ENCODE data around the gene LRRC3.

The LRRC3 gene

GRCh38 chr21:44424608-44425306 is 30.6 kb upstream of the LRRC3 start:
- DNase-seq: no peak

GRCh38 chr21:44425307-44425894 is 29.9 kb upstream of the LRRC3 start:
- DNase-seq: no peak

GRCh38 chr21:44425895-44426662 is 29.2 kb upstream of the LRRC3 start:
- DNase-seq: no peak

GRCh38 chr21:44426663-44427191 is 28.6 kb upstream of the LRRC3 start:
- DNase-seq: no peak

- DNase-seq: no peak
These were observed 27.8 kb upstream of the LRRC3 start for GRCh38 chr21:44427241-44428120.

- peak; percentile 33 to 58 for DNase-seq
These were observed 26.9 kb upstream of the LRRC3 start for GRCh38 chr21:44428281-44428960.

GRCh38 chr21:44429894-44430293 is 25.4 kb upstream of the LRRC3 start:
- no peak for DNase-seq

GRCh38 chr21:44431300-44431699 is 24.0 kb upstream of the LRRC3 start:
- no peak for DNase-seq

GRCh38 chr21:44432841-44433790 is 22.2 kb upstream of the LRRC3 start:
- no peak for DNase-seq

GRCh38 chr21:44433791-44434567 is 21.3 kb upstream of the LRRC3 start:
- DNase-seq: no peak

GRCh38 chr21:44434568-44434925 is 20.8 kb upstream of the LRRC3 start:
- DNase-seq: no peak

- DNase-seq: no peak
These were observed 20.2 kb upstream of the LRRC3 start for GRCh38 chr21:44434936-44435635.

- DNase-seq: no peak
These were observed 19.1 kb upstream of the LRRC3 start for GRCh38 chr21:44436111-44436611.

- no peak for DNase-seq
These were observed 18.4 kb upstream of the LRRC3 start for GRCh38 chr21:44436958-44437357.

- no peak for DNase-seq
These were observed 18.0 kb upstream of the LRRC3 start for GRCh38 chr21:44437371-44437695.

GRCh38 chr21:44437696-44438431 is 17.4 kb upstream of the LRRC3 start:
- DNase-seq: no peak

- no peak for DNase-seq
These were observed 16.6 kb upstream of the LRRC3 start for GRCh38 chr21:44438531-44439210.

- no peak for DNase-seq
These were observed 16.1 kb upstream of the LRRC3 start for GRCh38 chr21:44439211-44439600.
